VCaP (cell line): ENCODE data around the gene KLHDC7A.

Experiments used
- H3K27ac ChIP-seq: fragments of 450-650 bp; 2 replicates; pipeline ENCODE4 v1.5.1; 2017
- CTCF ChIP-seq: fragments of 450-650 bp; conservative IDR thresholded peaks from 2 replicates; pipeline ENCODE4 v1.5.1; 2017; ENCODE audit warnings: mild to moderate bottlenecking, moderate library complexity

Gene KLHDC7A

DNA sequence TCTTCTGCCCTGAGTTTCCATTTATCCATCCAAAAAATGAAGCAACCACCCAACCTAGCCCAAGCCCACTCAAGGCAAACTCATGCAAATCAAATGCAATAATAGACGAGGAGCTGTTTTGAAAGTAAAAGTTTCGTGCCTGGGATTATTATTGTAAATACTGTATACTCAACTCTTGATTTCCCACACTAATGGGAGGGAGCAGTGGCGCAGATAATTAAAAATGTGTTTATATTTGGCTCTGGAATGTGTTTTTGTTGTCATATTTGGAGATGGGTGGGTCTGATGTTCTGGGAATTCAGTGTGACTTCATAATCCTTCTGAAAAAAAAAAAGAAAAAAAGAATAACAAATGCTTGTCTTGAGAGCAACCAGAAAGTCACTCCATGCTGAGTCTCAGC, 52.5 kb downstream of the KLHDC7A start:
- H3K27ac ChIP-seq: no peak overlapping the region
- no peak for TF ChIP-seq CTCF

- no peak for TF ChIP-seq CTCF
- peak overlapping the region; percentile 73 for H3K27ac ChIP-seq
Measured at GRCh38 chr1:18534810-18535205, 54.1 kb downstream of the KLHDC7A start.
